ENCODE data around the gene BBS10. TPM values are rescaled to one million over a fixed set of nuclear protein-coding genes. Genes with fewer than 3 reads are reported as not detected.

The BBS10 gene
- total and polyA plus RNA-seq, 2 of the 13 experiments (the other 11 are each of a cell fraction or from before 2014, with no cell fraction given), result 4.9 to 7.4 TPM

DNA sequence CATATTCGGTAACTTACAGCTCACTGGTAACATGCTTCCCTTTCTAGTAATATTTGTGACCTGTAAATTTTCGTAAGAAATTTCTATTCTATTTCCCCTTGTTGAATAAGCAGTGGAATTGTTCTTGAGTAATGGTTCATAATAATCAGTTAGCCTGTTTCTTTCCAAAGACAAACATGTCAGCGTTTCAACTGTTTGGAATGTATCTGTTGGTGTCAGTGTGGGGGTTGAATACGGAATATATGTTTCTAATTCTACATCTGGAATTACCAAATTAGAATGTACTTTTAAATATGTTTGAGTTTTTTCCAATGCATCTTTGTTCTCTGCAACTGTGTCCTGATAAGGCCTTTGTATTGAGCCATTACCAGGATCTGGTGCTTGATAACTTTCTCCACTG is 2.0 kb downstream of the BBS10 start:
- peaks cover 4% of the 10 kb centered on the region for H3K79me2 ChIP-seq (ENCODE audit: insufficient read depth, low read length)
- no peaks in the 10 kb centered on the region for H3K36me3 ChIP-seq (replicated peaks in 1 of 2; ENCODE audit: control insufficient read depth in 1 of 2, insufficient read depth in 2 of 2, low read length in 2 of 2)
- no peaks in the 10 kb centered on the region for H3K9me3 ChIP-seq (ENCODE audit: low read length)
- H4K20me1 ChIP-seq (ENCODE audit: insufficient read depth, low read length), result no peaks in the 10 kb centered on the region
- ChIA-PET CTCF (ENCODE audit: low intra/inter-chr PET ratio, low total read pairs) (no interaction called here), POLR2A (no interaction called here)
- TF ChIP-seq ZSCAN9 (CRISPR knock-in tag; IDR thresholded peaks at IDR 0.05; ENCODE audit: borderline replicate concordance), result no peak
- TF ChIP-seq, protein P1, sequence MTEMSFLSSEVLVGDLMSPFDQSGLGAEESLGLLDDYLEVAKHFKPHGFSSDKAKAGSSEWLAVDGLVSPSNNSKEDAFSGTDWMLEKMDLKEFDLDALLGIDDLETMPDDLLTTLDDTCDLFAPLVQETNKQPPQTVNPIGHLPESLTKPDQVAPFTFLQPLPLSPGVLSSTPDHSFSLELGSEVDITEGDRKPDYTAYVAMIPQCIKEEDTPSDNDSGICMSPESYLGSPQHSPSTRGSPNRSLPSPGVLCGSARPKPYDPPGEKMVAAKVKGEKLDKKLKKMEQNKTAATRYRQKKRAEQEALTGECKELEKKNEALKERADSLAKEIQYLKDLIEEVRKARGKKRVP (CRISPR knock-in tag; IDR thresholded peaks at IDR 0.05), result no peak
- no peak for TF ChIP-seq MBNL3 (CRISPR knock-in tag; conservative IDR thresholded peaks at IDR 0.05)
- TF ChIP-seq SYNCRIP (IDR thresholded peaks at IDR 0.05; ENCODE audit: insufficient read depth, low read depth, low read length), result no peak
- no peak for TF ChIP-seq BRD4 (CRISPR knock-in tag; IDR thresholded peaks at IDR 0.05)
- no peak for TF ChIP-seq XRCC5 (optimal IDR thresholded peaks at IDR 0.05; ENCODE audit: low read length)
- no peak for TF ChIP-seq RXRB (CRISPR knock-in tag; IDR thresholded peaks at IDR 0.05; ENCODE audit: borderline replicate concordance)
- no peak overlapping the region for H3K27ac ChIP-seq (ENCODE audit: extremely low read length, insufficient read depth, low read length)
- peaks cover 19% of the 10 kb centered on the region for H3K4me1 ChIP-seq (ENCODE audit: insufficient read depth, low read length)
- BruUV-seq (replicated peaks), result no TSS peak
- in situ Hi-C loops (cut with HindIII; ENCODE audit: extremely low pct_ligation_motif_present, low pct_unique_long_range_greater_than_20kb) (loop anchor here (10.0 kb wide), 1 partner anchor 831 kb away; the partner anchor contains the start of gene KRR1), intact Hi-C loops (cut with micrococcal nuclease; ENCODE audit: unreplicated experiment) (loop anchor here (10.0 kb wide), 1 partner anchor 861 kb away; the partner anchor contains the start of gene GLIPR1)
- no peak overlapping the region for H3K9ac ChIP-seq (ENCODE audit: insufficient read depth, low read depth, low read length)
- no peak for ATAC-seq
- H3K4me2 ChIP-seq (ENCODE audit: low read depth, low read length), result no peak overlapping the region
- no peak overlapping the region for H2AFZ ChIP-seq (ENCODE audit: low read length)
- FAIRE-seq, result no peak
- 97% methylated on average over 4 of the region's 4 CpGs for WGBS (ENCODE audit: low lambda C conversion rate)
- no peak overlapping the region for H3K4me3 ChIP-seq (replicated peaks in 1 of 3; ENCODE audit: insufficient read depth in 1 of 3, low read depth in 2 of 3, low read length in 3 of 3)
- DNase-seq (ENCODE audit: low spot score), result no peak
- no peaks in the 10 kb centered on the region; a peak in 1 of 5 replicates for H3K27me3 ChIP-seq (ENCODE audit: control insufficient read depth in 1 of 2, insufficient read depth in 2 of 2, low read length in 2 of 2)

DNA sequence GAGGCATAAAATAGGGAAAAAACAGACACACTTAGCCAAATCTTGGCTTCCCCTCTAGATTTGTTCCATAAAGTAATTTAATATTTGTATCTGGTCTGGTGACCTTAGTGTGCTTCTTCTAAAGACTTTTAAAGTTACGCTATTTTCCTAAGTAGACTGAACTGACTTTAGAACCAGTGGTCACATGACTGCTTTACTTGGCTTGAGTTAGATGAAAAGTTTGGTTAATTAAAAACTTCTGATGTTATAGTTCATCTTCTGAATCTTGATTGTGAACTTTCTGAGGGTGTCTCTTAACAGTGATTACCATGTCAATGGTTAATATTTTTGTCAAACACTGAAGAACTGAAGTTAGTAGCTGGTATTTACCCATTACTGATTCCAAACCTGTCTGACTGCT is 2.6 kb downstream of the BBS10 start:
- no TSS peak for BruUV-seq (replicated peaks)
- ATAC-seq (no peak), FAIRE-seq (no peak), DNase-seq (ENCODE audit: low spot score) (no peak)
- intact Hi-C loops (cut with micrococcal nuclease; ENCODE audit: unreplicated experiment), result loop anchor here (10.0 kb wide), 1 partner anchor 861 kb away; the partner anchor contains the start of gene GLIPR1
- Histone ChIP-seq H3K4me2 (ENCODE audit: low read depth, low read length) (no peak overlapping the region), H3K9ac (ENCODE audit: insufficient read depth, low read depth, low read length) (no peak overlapping the region), H3K27ac (ENCODE audit: extremely low read length, insufficient read depth, low read length) (no peak overlapping the region), H3K27me3 (ENCODE audit: control insufficient read depth in 1 of 2, insufficient read depth in 2 of 2, low read length in 2 of 2) (no peaks in the 10 kb centered on the region; a peak in 1 of 5 replicates), H3K9me3 (ENCODE audit: low read length) (no peaks in the 10 kb centered on the region), H3K4me3 (replicated peaks in 1 of 3; ENCODE audit: insufficient read depth in 1 of 3, low read depth in 2 of 3, low read length in 3 of 3) (no peak overlapping the region), H4K20me1 (ENCODE audit: insufficient read depth, low read length) (no peaks in the 10 kb centered on the region), H3K79me2 (ENCODE audit: insufficient read depth, low read length) (peaks cover 4% of the 10 kb centered on the region), H3K36me3 (replicated peaks in 1 of 2; ENCODE audit: control insufficient read depth in 1 of 2, insufficient read depth in 2 of 2, low read length in 2 of 2) (no peaks in the 10 kb centered on the region), H2AFZ (ENCODE audit: low read length) (no peak overlapping the region), H3K4me1 (ENCODE audit: insufficient read depth, low read length) (peaks cover 19% of the 10 kb centered on the region)
- in situ Hi-C loops (cut with HindIII; ENCODE audit: extremely low pct_ligation_motif_present, low pct_unique_long_range_greater_than_20kb), result loop anchor here (10.0 kb wide), 1 partner anchor 831 kb away; the partner anchor contains the start of gene KRR1
- 100% methylated on average over 1 of the region's 1 CpG for WGBS (ENCODE audit: low lambda C conversion rate)
- CTCF ChIA-PET (ENCODE audit: low intra/inter-chr PET ratio, low total read pairs), result no interaction called here
- POLR2A ChIA-PET, result no interaction called here
- TF ChIP-seq, protein P2, sequence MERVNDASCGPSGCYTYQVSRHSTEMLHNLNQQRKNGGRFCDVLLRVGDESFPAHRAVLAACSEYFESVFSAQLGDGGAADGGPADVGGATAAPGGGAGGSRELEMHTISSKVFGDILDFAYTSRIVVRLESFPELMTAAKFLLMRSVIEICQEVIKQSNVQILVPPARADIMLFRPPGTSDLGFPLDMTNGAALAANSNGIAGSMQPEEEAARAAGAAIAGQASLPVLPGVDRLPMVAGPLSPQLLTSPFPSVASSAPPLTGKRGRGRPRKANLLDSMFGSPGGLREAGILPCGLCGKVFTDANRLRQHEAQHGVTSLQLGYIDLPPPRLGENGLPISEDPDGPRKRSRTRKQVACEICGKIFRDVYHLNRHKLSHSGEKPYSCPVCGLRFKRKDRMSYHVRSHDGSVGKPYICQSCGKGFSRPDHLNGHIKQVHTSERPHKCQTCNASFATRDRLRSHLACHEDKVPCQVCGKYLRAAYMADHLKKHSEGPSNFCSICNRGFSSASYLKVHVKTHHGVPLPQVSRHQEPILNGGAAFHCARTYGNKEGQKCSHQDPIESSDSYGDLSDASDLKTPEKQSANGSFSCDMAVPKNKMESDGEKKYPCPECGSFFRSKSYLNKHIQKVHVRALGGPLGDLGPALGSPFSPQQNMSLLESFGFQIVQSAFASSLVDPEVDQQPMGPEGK (CRISPR knock-in tag; IDR thresholded peaks at IDR 0.05), result no peak
- TF ChIP-seq, protein P3, sequence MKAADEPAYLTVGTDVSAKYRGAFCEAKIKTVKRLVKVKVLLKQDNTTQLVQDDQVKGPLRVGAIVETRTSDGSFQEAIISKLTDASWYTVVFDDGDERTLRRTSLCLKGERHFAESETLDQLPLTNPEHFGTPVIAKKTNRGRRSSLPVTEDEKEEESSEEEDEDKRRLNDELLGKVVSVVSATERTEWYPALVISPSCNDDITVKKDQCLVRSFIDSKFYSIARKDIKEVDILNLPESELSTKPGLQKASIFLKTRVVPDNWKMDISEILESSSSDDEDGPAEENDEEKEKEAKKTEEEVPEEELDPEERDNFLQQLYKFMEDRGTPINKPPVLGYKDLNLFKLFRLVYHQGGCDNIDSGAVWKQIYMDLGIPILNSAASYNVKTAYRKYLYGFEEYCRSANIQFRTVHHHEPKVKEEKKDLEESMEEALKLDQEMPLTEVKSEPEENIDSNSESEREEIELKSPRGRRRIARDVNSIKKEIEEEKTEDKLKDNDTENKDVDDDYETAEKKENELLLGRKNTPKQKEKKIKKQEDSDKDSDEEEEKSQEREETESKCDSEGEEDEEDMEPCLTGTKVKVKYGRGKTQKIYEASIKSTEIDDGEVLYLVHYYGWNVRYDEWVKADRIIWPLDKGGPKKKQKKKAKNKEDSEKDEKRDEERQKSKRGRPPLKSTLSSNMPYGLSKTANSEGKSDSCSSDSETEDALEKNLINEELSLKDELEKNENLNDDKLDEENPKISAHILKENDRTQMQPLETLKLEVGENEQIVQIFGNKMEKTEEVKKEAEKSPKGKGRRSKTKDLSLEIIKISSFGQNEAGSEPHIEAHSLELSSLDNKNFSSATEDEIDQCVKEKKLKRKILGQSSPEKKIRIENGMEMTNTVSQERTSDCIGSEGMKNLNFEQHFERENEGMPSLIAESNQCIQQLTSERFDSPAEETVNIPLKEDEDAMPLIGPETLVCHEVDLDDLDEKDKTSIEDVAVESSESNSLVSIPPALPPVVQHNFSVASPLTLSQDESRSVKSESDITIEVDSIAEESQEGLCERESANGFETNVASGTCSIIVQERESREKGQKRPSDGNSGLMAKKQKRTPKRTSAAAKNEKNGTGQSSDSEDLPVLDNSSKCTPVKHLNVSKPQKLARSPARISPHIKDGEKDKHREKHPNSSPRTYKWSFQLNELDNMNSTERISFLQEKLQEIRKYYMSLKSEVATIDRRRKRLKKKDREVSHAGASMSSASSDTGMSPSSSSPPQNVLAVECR (CRISPR knock-in tag; IDR thresholded peaks at IDR 0.05; ENCODE audit: borderline replicate concordance), result no peak
- TF ChIP-seq ZNF891 (CRISPR knock-in tag; IDR thresholded peaks at IDR 0.05), result no peak
- no peak for TF ChIP-seq ZNF670 (CRISPR knock-in tag; IDR thresholded peaks at IDR 0.05; ENCODE audit: borderline replicate concordance)

All from HepG2 (cell line).